Fibroblast of villous mesenchyme (primary cell): ENCODE results near the gene ADGRG7. TPM values are rescaled to one million over a fixed set of nuclear protein-coding genes. Genes with fewer than 3 reads are reported as not detected.

Experiments
- DNase-seq: peaks from one replicate; pipeline ENCODE4 v3.0.0-alpha.2; 2010; ENCODE audit warnings: low read depth
- H3K4me3 ChIP-seq: 2 replicates; pipeline ENCODE4 v1.5.1; 2011; ENCODE audit warnings: low read depth, mild to moderate bottlenecking, low read length
- CTCF ChIP-seq: IDR thresholded peaks from 2 replicates; pipeline ENCODE4 v1.5.1; 2012; ENCODE audit warnings: low read depth, mild to moderate bottlenecking, low read length; ENCODE audit not compliant: insufficient read depth
- total RNA-seq: library from RNA; depleted of rRNA; stranded (reverse); fragments of >200 nt; gene quantifications from 2 replicates; pipeline ENCODE4 v1.2.3, GENCODE V29; 2012

ADGRG7 gene
- total RNA-seq, 1 donor, result not detected

- H3K4me3 ChIP-seq, result no peak overlapping the region
- TF ChIP-seq CTCF, result no peak
- no peak for DNase-seq
Observed at GRCh38 chr3:100584101-100584660, 25.2 kb upstream of the ADGRG7 start.

GRCh38 chr3:100586832-100587231 is 22.6 kb upstream of the ADGRG7 start:
- H3K4me3 ChIP-seq, result no peak overlapping the region
- no peak for TF ChIP-seq CTCF
- DNase-seq, result no peak

- no peak for DNase-seq
- no peak overlapping the region for H3K4me3 ChIP-seq
- no peak for TF ChIP-seq CTCF
Observed at GRCh38 chr3:100588251-100588650, 21.1 kb upstream of the ADGRG7 start.

GRCh38 chr3:100590114-100590839 is 19.1 kb upstream of the ADGRG7 start:
- no peak overlapping the region for H3K4me3 ChIP-seq
- peak; percentile 82 for TF ChIP-seq CTCF
- peak; percentile 80 for DNase-seq

GRCh38 chr3:100590840-100591147 is 18.6 kb upstream of the ADGRG7 start:
- TF ChIP-seq CTCF, result no peak
- no peak for DNase-seq
- H3K4me3 ChIP-seq, result no peak overlapping the region

- H3K4me3 ChIP-seq, result no peak overlapping the region
- no peak for DNase-seq
- TF ChIP-seq CTCF, result no peak
Observed at GRCh38 chr3:100591411-100591810, 18.0 kb upstream of the ADGRG7 start.
